ENCODE measurements around the gene OR2J2. TPM values are rescaled to one million over a fixed set of nuclear protein-coding genes. Genes with fewer than 3 reads are reported as not detected.
A peak's percentile ranks its signal among the peaks of the same experiment; 100 is the strongest.
"Not testable (repeated sequence)": the region's sequence is repeated elsewhere in the genome, so short reads cannot be mapped to it uniquely, and the experiment has no call there.

OR2J2 gene
- total RNA-seq (2021) (not detected in 3 replicates), Bru-seq, nascent RNA (percentile 16 among the genes with signal in this experiment)
- long read RNA-seq, experiment 1 = 0 reads
- long read RNA-seq, experiment 2 = 0 reads
- long read RNA-seq, experiment 3 = 0 reads

DNA sequence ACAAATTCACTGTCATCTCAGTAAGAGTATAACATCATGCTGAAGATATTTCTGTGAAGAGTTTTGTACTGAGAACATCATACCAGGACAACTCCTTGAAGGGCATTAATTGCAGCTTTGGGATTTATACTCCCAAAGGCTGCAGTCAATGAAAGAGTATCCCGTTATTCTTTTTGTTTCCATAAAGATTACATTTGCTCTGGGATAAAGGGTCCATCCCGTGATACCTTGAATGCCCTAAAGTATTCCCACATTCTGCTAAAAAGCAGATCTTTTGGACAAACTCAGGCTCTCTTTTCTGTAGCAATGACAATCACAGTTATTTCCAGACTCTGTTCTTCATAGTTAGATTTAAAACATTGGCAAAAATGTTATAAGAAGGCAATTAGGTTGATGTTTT, at the start of gene OR2J2:
TSS of gene OR2J2 (plus strand) at position 301 of the 400 bp plus-strand sequence. CDS start 2,729 bp downstream, outside the sequence.
- DNase-seq (ENCODE audit: low spot score); H3K9me3 Mint-ChIP-seq; POLR2A ChIA-PET; H3K27me3 Mint-ChIP-seq (ENCODE audit: low read depth); H3K4me1 Mint-ChIP-seq; H3K36me3 Mint-ChIP-seq; CTCF ChIA-PET; ATAC-seq; H3K4me3 Mint-ChIP-seq; H3K27ac Mint-ChIP-seq: not testable (repeated sequence)

DNA sequence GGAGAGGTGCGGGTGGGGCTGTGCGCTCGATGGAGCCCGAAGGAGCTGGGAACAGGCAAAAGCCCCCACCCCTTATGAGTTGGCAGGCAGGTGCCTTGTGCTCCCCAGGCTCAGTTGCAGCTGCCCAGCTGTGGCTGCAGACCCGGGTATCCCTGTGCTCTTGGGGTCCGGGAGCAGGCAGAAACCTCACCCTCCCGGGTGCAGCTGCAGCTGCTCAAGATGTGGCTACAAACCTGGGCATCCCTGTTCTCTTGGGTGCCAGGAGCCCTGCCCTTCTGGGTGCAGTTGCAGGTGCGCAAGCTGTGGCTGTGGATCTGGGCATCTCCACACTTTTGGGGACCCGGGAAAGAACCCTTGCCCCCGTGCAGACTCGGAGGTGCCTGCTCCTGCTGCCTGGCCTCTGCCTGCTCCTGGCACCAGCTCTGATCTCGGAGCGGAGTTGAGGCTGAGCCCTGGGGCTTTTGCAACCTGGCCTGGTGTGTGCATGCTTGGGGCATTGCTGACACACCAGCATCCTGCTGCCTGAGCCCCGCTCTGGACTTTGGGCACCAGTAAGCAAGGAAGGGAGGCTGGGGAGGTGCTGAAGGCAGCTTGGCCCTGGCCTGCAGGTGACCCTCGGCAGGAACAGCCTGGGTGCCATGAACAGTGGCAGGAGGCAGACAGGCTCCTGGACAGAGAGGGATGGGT, 41.2 kb upstream of the OR2J2 start:
- no peak for ATAC-seq
- H3K4me3 Mint-ChIP-seq = no peak overlapping the region
- no peaks in the 10 kb centered on the region for H3K9me3 Mint-ChIP-seq
- CTCF ChIA-PET = no interaction called here
- peaks cover 12% of the 10 kb centered on the region for H3K27me3 Mint-ChIP-seq (ENCODE audit: low read depth)
- H3K4me1 Mint-ChIP-seq = no peaks in the 10 kb centered on the region
- H3K36me3 Mint-ChIP-seq = no peaks in the 10 kb centered on the region
- no peak for DNase-seq (ENCODE audit: low spot score)
- no peak overlapping the region for H3K27ac Mint-ChIP-seq
- POLR2A ChIA-PET = no interaction called here
- no peak for TF ChIP-seq NR3C1 (CRISPR knock-in tag; conservative IDR thresholded peaks at IDR 0.05; ENCODE audit: low read depth)
- TF ChIP-seq, protein P1, sequence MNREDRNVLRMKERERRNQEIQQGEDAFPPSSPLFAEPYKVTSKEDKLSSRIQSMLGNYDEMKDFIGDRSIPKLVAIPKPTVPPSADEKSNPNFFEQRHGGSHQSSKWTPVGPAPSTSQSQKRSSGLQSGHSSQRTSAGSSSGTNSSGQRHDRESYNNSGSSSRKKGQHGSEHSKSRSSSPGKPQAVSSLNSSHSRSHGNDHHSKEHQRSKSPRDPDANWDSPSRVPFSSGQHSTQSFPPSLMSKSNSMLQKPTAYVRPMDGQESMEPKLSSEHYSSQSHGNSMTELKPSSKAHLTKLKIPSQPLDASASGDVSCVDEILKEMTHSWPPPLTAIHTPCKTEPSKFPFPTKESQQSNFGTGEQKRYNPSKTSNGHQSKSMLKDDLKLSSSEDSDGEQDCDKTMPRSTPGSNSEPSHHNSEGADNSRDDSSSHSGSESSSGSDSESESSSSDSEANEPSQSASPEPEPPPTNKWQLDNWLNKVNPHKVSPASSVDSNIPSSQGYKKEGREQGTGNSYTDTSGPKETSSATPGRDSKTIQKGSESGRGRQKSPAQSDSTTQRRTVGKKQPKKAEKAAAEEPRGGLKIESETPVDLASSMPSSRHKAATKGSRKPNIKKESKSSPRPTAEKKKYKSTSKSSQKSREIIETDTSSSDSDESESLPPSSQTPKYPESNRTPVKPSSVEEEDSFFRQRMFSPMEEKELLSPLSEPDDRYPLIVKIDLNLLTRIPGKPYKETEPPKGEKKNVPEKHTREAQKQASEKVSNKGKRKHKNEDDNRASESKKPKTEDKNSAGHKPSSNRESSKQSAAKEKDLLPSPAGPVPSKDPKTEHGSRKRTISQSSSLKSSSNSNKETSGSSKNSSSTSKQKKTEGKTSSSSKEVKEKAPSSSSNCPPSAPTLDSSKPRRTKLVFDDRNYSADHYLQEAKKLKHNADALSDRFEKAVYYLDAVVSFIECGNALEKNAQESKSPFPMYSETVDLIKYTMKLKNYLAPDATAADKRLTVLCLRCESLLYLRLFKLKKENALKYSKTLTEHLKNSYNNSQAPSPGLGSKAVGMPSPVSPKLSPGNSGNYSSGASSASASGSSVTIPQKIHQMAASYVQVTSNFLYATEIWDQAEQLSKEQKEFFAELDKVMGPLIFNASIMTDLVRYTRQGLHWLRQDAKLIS (CRISPR knock-in tag; IDR thresholded peaks at IDR 0.05; ENCODE audit: borderline replicate concordance) = no peak
- TF ChIP-seq, protein P2, sequence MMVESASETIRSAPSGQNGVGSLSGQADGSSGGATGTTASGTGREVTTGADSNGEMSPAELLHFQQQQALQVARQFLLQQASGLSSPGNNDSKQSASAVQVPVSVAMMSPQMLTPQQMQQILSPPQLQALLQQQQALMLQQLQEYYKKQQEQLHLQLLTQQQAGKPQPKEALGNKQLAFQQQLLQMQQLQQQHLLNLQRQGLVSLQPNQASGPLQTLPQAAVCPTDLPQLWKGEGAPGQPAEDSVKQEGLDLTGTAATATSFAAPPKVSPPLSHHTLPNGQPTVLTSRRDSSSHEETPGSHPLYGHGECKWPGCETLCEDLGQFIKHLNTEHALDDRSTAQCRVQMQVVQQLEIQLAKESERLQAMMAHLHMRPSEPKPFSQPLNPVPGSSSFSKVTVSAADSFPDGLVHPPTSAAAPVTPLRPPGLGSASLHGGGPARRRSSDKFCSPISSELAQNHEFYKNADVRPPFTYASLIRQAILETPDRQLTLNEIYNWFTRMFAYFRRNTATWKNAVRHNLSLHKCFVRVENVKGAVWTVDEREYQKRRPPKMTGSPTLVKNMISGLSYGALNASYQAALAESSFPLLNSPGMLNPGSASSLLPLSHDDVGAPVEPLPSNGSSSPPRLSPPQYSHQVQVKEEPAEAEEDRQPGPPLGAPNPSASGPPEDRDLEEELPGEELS (CRISPR knock-in tag; IDR thresholded peaks at IDR 0.05) = no peak
- TF ChIP-seq, protein P3, sequence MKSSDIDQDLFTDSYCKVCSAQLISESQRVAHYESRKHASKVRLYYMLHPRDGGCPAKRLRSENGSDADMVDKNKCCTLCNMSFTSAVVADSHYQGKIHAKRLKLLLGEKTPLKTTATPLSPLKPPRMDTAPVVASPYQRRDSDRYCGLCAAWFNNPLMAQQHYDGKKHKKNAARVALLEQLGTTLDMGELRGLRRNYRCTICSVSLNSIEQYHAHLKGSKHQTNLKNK (CRISPR knock-in tag; IDR thresholded peaks at IDR 0.05) = no peak
- TF ChIP-seq, protein P4, sequence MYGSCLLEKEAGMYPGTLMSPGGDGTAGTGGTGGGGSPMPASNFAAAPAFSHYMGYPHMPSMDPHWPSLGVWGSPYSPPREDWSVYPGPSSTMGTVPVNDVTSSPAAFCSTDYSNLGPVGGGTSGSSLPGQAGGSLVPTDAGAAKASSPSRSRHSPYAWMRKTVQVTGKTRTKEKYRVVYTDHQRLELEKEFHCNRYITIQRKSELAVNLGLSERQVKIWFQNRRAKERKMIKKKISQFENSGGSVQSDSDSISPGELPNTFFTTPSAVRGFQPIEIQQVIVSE (CRISPR knock-in tag; IDR thresholded peaks at IDR 0.05; ENCODE audit: borderline replicate concordance) = no peak
- TF ChIP-seq, protein P5, sequence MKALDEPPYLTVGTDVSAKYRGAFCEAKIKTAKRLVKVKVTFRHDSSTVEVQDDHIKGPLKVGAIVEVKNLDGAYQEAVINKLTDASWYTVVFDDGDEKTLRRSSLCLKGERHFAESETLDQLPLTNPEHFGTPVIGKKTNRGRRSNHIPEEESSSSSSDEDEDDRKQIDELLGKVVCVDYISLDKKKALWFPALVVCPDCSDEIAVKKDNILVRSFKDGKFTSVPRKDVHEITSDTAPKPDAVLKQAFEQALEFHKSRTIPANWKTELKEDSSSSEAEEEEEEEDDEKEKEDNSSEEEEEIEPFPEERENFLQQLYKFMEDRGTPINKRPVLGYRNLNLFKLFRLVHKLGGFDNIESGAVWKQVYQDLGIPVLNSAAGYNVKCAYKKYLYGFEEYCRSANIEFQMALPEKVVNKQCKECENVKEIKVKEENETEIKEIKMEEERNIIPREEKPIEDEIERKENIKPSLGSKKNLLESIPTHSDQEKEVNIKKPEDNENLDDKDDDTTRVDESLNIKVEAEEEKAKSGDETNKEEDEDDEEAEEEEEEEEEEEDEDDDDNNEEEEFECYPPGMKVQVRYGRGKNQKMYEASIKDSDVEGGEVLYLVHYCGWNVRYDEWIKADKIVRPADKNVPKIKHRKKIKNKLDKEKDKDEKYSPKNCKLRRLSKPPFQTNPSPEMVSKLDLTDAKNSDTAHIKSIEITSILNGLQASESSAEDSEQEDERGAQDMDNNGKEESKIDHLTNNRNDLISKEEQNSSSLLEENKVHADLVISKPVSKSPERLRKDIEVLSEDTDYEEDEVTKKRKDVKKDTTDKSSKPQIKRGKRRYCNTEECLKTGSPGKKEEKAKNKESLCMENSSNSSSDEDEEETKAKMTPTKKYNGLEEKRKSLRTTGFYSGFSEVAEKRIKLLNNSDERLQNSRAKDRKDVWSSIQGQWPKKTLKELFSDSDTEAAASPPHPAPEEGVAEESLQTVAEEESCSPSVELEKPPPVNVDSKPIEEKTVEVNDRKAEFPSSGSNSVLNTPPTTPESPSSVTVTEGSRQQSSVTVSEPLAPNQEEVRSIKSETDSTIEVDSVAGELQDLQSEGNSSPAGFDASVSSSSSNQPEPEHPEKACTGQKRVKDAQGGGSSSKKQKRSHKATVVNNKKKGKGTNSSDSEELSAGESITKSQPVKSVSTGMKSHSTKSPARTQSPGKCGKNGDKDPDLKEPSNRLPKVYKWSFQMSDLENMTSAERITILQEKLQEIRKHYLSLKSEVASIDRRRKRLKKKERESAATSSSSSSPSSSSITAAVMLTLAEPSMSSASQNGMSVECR (CRISPR knock-in tag; IDR thresholded peaks at IDR 0.05; ENCODE audit: borderline replicate concordance) = no peak
- TF ChIP-seq PRRX2 (CRISPR knock-in tag; IDR thresholded peaks at IDR 0.05) = no peak
- TF ChIP-seq CREB1 (CRISPR knock-in tag; IDR thresholded peaks at IDR 0.05) = no peak
- TF ChIP-seq CREM (CRISPR knock-in tag; IDR thresholded peaks at IDR 0.05) = no peak
- TF ChIP-seq ATF1 (CRISPR knock-in tag; IDR thresholded peaks at IDR 0.05) = no peak
- no peak for TF ChIP-seq RELA (CRISPR knock-in tag; IDR thresholded peaks at IDR 0.05; ENCODE audit: borderline replicate concordance)
- TF ChIP-seq, protein P6, sequence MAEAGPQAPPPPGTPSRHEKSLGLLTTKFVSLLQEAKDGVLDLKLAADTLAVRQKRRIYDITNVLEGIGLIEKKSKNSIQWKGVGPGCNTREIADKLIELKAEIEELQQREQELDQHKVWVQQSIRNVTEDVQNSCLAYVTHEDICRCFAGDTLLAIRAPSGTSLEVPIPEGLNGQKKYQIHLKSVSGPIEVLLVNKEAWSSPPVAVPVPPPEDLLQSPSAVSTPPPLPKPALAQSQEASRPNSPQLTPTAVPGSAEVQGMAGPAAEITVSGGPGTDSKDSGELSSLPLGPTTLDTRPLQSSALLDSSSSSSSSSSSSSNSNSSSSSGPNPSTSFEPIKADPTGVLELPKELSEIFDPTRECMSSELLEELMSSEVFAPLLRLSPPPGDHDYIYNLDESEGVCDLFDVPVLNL (CRISPR knock-in tag; IDR thresholded peaks at IDR 0.05; ENCODE audit: borderline replicate concordance, low read depth) = no peak
- TF ChIP-seq, protein P7, sequence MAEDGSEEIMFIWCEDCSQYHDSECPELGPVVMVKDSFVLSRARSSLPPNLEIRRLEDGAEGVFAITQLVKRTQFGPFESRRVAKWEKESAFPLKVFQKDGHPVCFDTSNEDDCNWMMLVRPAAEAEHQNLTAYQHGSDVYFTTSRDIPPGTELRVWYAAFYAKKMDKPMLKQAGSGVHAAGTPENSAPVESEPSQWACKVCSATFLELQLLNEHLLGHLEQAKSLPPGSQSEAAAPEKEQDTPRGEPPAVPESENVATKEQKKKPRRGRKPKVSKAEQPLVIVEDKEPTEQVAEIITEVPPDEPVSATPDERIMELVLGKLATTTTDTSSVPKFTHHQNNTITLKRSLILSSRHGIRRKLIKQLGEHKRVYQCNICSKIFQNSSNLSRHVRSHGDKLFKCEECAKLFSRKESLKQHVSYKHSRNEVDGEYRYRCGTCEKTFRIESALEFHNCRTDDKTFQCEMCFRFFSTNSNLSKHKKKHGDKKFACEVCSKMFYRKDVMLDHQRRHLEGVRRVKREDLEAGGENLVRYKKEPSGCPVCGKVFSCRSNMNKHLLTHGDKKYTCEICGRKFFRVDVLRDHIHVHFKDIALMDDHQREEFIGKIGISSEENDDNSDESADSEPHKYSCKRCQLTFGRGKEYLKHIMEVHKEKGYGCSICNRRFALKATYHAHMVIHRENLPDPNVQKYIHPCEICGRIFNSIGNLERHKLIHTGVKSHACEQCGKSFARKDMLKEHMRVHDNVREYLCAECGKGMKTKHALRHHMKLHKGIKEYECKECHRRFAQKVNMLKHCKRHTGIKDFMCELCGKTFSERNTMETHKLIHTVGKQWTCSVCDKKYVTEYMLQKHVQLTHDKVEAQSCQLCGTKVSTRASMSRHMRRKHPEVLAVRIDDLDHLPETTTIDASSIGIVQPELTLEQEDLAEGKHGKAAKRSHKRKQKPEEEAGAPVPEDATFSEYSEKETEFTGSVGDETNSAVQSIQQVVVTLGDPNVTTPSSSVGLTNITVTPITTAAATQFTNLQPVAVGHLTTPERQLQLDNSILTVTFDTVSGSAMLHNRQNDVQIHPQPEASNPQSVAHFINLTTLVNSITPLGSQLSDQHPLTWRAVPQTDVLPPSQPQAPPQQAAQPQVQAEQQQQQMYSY (CRISPR knock-in tag; IDR thresholded peaks at IDR 0.05) = no peak
- TF ChIP-seq EMX1 (CRISPR knock-in tag; IDR thresholded peaks at IDR 0.05) = no peak
- no peak for TF ChIP-seq ZNF396 (CRISPR knock-in tag; IDR thresholded peaks at IDR 0.05; ENCODE audit: borderline replicate concordance)

Data from WTC11 (cell line).